Hematopoietic multipotent progenitor cell treated with erythropoietin and hydrocortisone succinate and interleukin-3 and kit ligand, for 17 days (in vitro differentiated cells): ENCODE data around the gene CTNNA3.

Experiments
- DNase-seq: peaks from one replicate; pipeline ENCODE4 v3.0.0-alpha.2; 2015; ENCODE audit warnings: low spot score

CTNNA3 gene

DNA sequence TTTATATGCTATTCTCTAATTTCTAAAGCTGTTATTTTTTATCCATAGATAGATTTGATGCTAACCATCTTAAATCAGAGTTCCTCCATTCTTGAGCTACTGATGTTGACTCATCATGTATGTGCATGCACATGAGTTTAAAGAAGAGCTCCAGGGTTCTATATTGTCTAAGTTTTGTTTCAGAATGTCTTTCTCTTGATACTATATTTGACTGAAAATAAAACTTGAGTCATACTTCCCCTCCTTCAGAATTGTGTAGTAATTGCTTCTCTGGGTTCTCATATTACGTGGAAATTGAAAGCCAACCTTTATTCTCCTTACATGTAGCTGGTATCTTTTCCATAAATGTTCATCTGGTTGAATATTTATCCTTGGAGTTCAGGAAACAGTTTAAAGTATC, 680.8 kb downstream of the CTNNA3 start:
- DNase-seq: no peak

DNA sequence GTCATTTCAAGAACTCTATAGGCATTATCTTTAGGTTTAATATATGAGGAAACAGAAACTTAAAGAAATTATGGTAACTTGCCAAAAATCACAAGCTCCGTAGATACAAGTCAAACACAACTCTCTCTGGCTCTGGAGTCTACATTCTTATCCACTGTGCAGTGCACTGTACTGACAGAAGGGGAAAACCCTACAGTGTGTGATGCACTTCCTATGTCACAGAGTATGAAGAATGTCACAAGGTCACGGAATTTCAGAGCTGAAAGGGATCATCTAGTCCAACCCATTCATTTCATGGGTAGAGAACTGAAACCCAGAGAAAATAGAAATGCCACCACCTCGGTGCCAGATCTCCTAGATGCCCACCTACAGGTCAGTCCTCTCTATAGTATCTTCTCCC, 684.0 kb downstream of the CTNNA3 start:
- DNase-seq: no peak

GRCh38 chr10:67011480-67011879, 684.5 kb downstream of the CTNNA3 start:
- no peak for DNase-seq

GRCh38 chr10:67005981-67006380, 690.0 kb downstream of the CTNNA3 start:
- no peak for DNase-seq

- DNase-seq: no peak
Observed at GRCh38 chr10:67004690-67005089, 691.3 kb downstream of the CTNNA3 start.

GRCh38 chr10:66999762-67000545, 696.0 kb downstream of the CTNNA3 start:
- DNase-seq: no peak

GRCh38 chr10:66996996-66997395, 699.0 kb downstream of the CTNNA3 start:
- DNase-seq: no peak

GRCh38 chr10:66990143-66990830, 705.7 kb downstream of the CTNNA3 start:
- no peak for DNase-seq

- DNase-seq: no peak
Observed at GRCh38 chr10:66983475-66983818, 712.5 kb downstream of the CTNNA3 start.

DNA sequence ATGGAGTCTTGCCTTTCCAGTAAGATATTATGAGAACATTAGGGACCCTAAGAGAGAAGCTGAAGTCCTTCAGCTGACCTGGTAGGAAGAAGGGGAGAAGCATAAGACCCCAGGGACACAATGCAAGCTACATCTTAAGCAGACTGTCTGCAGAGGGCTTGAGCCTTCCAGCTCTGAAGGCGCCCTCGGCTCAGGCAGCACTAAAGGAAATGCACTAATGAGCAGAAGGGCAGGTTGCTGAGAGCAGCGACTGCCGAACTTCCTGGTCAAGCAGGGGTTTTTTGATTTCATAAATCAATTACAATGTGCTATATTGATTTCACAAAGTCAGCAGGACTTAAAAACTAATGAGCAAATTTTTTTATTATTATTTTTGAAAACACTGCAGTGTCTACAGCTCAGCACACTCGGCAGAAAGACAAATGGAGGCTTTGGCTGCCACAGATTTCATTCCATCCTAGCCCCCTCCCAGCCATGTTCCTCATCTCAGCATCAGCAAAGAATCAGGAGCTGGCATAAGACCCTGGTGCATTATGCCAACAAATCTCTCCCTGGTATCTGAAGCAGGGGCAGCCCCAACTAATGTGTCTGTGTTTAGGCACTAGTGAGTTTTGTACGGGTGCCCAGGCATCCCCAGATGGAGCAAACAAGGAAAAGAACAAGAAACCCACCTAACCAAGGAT, 713.1 kb downstream of the CTNNA3 start:
- no peak for DNase-seq

- no peak for DNase-seq
Observed at GRCh38 chr10:66982053-66982420, 714.0 kb downstream of the CTNNA3 start.

- no peak for DNase-seq
Observed at GRCh38 chr10:66981361-66982052, 714.5 kb downstream of the CTNNA3 start.

DNA sequence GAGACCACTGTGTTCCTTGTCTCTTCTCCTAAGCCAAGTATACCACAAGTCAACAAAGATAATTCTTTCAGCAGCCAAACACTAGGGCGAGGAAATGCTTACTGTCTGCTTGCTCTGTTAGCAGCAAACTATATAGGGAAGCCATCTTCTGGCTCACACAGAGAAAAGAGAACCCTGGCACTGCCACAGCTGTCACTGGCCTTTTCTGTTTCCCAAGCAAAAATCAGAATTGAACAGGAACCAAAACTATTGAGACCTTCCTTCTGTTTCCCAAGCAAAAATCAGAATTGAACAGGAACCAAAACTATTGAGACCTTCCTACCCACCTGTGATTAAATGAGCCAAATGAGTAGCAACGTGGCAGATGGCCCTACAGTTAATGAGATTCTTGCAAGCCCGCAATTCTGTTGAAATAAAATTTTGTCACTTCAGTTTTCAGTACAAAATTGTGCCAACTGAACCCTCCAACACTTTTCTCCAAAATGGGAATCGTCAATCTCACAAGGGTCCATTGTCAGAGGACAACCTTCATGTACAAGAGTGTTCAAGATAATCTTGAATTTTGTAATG, 715.7 kb downstream of the CTNNA3 start:
- DNase-seq: no peak

- no peak for DNase-seq
Observed at GRCh38 chr10:66964946-66965345, 731.0 kb downstream of the CTNNA3 start.

- DNase-seq: no peak
Observed at GRCh38 chr10:66958466-66958865, 737.5 kb downstream of the CTNNA3 start.

DNA sequence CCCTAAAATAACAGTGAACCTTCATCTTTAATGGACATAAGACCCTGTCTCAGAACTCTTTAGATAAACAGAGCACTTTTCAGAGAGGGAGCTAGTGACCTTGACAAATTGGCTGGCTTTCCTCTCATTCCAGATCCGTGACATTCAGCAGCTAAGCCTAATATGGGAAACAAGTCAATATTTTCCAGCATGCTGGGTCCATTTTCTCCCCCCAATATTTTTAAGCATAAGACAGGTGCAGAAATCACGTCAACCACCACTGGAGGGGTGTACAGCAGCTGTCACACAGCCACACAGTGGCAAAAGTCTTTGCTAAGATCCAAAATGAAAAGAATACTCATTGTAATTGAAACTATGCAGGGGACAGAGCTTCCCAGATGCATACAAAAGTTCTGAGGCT, 744.1 kb downstream of the CTNNA3 start:
- DNase-seq: no peak

GRCh38 chr10:66943590-66943989, 752.4 kb downstream of the CTNNA3 start:
- no peak for DNase-seq

DNA sequence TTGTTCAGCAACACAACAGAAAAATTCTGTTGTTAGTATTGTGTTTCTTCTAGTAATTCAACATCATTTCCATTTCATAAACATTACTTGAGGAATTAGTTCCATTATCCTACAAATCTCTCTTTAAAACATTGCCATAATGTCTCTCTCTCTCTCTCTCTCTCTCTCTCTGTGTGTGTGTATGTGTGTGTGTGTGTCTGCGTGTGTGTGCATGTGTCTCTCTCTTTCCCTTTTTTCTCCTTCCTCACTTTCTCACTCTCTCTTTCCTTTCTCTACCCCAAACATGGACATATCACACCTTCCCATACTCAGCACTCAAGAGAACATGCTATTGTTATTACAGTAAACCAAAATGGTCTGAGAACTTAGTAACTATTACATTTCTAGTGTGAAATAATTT, 753.6 kb downstream of the CTNNA3 start:
- DNase-seq: no peak

DNA sequence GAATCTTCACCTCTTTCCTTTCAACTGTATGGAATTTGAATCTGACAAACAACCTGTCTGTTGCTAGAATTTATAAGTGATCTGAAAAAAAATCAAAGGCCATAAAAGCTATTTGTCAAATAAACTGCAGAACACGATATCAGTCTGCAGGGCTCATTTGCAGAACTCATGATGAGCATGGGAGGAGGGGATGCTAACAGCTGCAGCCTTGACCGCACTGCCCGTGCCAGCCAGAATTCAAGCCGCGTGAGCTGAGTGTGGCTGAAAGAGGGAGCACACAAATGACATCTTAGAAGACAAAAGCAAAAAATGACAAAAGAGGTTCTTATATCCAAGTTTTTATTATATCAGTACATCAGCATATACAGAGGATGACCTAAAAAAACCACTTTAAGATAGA, 754.5 kb downstream of the CTNNA3 start:
- no peak for DNase-seq

GRCh38 chr10:66940965-66941364, 755.0 kb downstream of the CTNNA3 start:
- DNase-seq: no peak

- no peak for DNase-seq
Observed at GRCh38 chr10:66934711-66935110, 761.3 kb downstream of the CTNNA3 start.

- DNase-seq: no peak
Observed at GRCh38 chr10:66931949-66932343, 764.0 kb downstream of the CTNNA3 start.
